HG02973 (cell line): ENCODE measurements around the gene PRG3.

Experiments
- ATAC-seq: cut with Tn5 transposase; IDR thresholded peaks from one replicate; pipeline ENCODE4 v1.9.1; 2021; ENCODE audit warnings: moderate library complexity; ENCODE audit not compliant: unreplicated experiment

The PRG3 gene

GRCh38 chr11:57391539-57391938 lies 10.6 kb upstream of the PRG3 start:
- no peak for ATAC-seq

- ATAC-seq = no peak
These were observed 10.2 kb upstream of the PRG3 start for GRCh38 chr11:57391111-57391510.

- ATAC-seq = no peak
These were observed 9.6 kb upstream of the PRG3 start, which contains the start of gene PRG2 for GRCh38 chr11:57390535-57390934. TSS of gene PRG2 (minus strand) at chr11:57390650. CDS start at chr11:57389944, 706 bp downstream.

GRCh38 chr11:57387289-57388030 lies 6.5 kb upstream of the PRG3 start:
- no peak for ATAC-seq

GRCh38 chr11:57386178-57386940 lies 5.4 kb upstream of the PRG3 start:
- ATAC-seq = no peak

- no peak for ATAC-seq
These were observed 1.2 kb downstream of the PRG3 start for GRCh38 chr11:57379732-57380131.

GRCh38 chr11:57378186-57378585 lies 2.8 kb downstream of the PRG3 start:
- no peak for ATAC-seq

- no peak for ATAC-seq
These were observed 3.8 kb downstream of the PRG3 start for GRCh38 chr11:57377107-57377506.

- no peak for ATAC-seq
These were observed 4.6 kb downstream of the PRG3 start for GRCh38 chr11:57376095-57377090.

- no peak for ATAC-seq
These were observed 5.5 kb downstream of the PRG3 start for GRCh38 chr11:57375490-57375889.

- no peak for ATAC-seq
These were observed 6.0 kb downstream of the PRG3 start for GRCh38 chr11:57374966-57375365.

- no peak for ATAC-seq
These were observed 7.8 kb downstream of the PRG3 start for GRCh38 chr11:57373146-57373545.

- no peak for ATAC-seq
These were observed 10.0 kb downstream of the PRG3 start for GRCh38 chr11:57370941-57371340.

GRCh38 chr11:57370251-57370650 lies 10.7 kb downstream of the PRG3 start:
- no peak for ATAC-seq

- no peak for ATAC-seq
These were observed 12.1 kb downstream of the PRG3 start for GRCh38 chr11:57368845-57369232.

GRCh38 chr11:57368106-57368844 lies 12.7 kb downstream of the PRG3 start:
- no peak for ATAC-seq

GRCh38 chr11:57364851-57365660 lies 15.9 kb downstream of the PRG3 start:
- ATAC-seq = no peak

GRCh38 chr11:57363131-57364080 lies 17.5 kb downstream of the PRG3 start:
- no peak for ATAC-seq
